Upper lobe of left lung (tissue), 4 donors: ENCODE measurements around the gene TBC1D5.

Experiments
- CTCF ChIP-seq, 6 experiments: fragments of 450-650 bp in 4 of 6; fragments of 200-600 bp in 2 of 6; sonication (generic) in 2 of 6; IDR thresholded peaks; one replicate each; pipeline ENCODE4 v1.5.1; 2016 to 2019; ENCODE audit warnings: antibody characterized with exemption in 6 of 6
- POLR2AphosphoS5 ChIP-seq, 2 donors: sonication (generic); formaldehyde crosslinking; IDR thresholded peaks; one replicate each; pipeline ENCODE4 v1.5.1; 2017; ENCODE audit warnings: antibody characterized with exemption in 2 of 2

- no peak for TF ChIP-seq POLR2AphosphoS5 (IDR thresholded peaks at IDR 0.05)
- no peak for TF ChIP-seq CTCF (IDR thresholded peaks at IDR 0.05)
These were observed 18.3 kb downstream of the TBC1D5 start for GRCh38 chr3:17724122-17724521.
